Loucy (cell line): ENCODE measurements around the gene VANGL2.

Experiments
- EZH2phosphoT487 ChIP-seq: fragments of 200-600 bp; IDR thresholded peaks from 2 replicates; pipeline ENCODE4 v1.6.1; 2018; ENCODE audit warnings: antibody characterized with exemption, mild to moderate bottlenecking, moderate library complexity, borderline replicate concordance
- TF ChIP-seq, protein P1 (sequence below): fragments of 200-600 bp; sonication (generic); conservative IDR thresholded peaks from 2 replicates; pipeline ENCODE4 v1.5.1; 2014; ENCODE audit warnings: mild to moderate bottlenecking, antibody characterized with exemption, low read length

DNA sequence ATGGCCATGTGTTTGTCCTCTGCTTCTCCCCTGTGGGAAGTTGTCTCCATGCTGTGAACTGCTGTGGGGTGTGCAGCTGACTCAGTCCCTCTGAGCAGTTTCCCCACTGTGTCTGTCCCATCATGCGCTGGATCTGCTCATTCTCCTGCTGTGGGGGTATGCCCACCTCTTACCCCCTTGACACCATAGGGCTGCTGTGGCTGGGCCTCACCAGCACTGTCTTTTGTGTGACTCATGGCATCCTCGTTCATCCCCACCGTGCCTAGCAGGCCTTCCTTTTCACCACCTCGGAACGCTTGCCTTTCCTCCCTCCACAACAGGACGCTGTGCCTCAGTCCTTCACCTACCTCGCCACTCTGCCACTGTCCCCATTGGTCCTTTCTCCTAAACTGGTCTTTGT lies 27.3 kb downstream of the VANGL2 start:
- no peak for TF ChIP-seq EZH2phosphoT487
- TF ChIP-seq, protein P1, sequence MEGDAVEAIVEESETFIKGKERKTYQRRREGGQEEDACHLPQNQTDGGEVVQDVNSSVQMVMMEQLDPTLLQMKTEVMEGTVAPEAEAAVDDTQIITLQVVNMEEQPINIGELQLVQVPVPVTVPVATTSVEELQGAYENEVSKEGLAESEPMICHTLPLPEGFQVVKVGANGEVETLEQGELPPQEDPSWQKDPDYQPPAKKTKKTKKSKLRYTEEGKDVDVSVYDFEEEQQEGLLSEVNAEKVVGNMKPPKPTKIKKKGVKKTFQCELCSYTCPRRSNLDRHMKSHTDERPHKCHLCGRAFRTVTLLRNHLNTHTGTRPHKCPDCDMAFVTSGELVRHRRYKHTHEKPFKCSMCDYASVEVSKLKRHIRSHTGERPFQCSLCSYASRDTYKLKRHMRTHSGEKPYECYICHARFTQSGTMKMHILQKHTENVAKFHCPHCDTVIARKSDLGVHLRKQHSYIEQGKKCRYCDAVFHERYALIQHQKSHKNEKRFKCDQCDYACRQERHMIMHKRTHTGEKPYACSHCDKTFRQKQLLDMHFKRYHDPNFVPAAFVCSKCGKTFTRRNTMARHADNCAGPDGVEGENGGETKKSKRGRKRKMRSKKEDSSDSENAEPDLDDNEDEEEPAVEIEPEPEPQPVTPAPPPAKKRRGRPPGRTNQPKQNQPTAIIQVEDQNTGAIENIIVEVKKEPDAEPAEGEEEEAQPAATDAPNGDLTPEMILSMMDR, result no peak
